A673 (cell line): ENCODE measurements around the gene TRPM2.

Source experiments
- EZH2 ChIP-seq: fragments of 200-600 bp; sonication (generic); IDR thresholded peaks from 2 replicates; pipeline ENCODE4 v1.6.1; 2017; ENCODE audit warnings: borderline replicate concordance, low read depth, mild to moderate bottlenecking, mixed read lengths, antibody characterized with exemption, low read length; ENCODE audit not compliant: poor library complexity, severe bottlenecking
- TF ChIP-seq, protein P1 (sequence below): fragments of 300-800, 200-600 bp; sonication (generic); conservative IDR thresholded peaks from 2 replicates; pipeline ENCODE4 v1.5.1; 2017; ENCODE audit warnings: low read depth, mild to moderate bottlenecking, antibody characterized with exemption, low read length, moderate library complexity, mixed read lengths

DNA sequence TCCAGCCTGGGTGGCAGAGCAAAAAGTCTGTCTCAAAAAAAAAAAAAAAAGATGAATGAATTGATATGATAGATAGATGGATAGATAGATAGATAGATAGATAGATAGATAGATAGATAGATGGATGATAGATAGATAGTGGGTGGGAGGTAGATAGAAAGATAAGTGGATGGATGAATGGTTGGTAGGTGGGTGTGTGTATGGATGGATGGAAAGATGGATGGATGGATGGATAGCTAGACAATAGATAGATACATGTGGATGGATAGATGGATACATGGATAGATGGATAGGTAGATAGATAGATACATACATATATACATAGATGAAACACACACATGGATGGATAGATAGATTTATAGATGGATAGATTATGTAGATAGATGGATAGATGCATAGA is 28.5 kb downstream of the TRPM2 start:
- TF ChIP-seq, protein P1, sequence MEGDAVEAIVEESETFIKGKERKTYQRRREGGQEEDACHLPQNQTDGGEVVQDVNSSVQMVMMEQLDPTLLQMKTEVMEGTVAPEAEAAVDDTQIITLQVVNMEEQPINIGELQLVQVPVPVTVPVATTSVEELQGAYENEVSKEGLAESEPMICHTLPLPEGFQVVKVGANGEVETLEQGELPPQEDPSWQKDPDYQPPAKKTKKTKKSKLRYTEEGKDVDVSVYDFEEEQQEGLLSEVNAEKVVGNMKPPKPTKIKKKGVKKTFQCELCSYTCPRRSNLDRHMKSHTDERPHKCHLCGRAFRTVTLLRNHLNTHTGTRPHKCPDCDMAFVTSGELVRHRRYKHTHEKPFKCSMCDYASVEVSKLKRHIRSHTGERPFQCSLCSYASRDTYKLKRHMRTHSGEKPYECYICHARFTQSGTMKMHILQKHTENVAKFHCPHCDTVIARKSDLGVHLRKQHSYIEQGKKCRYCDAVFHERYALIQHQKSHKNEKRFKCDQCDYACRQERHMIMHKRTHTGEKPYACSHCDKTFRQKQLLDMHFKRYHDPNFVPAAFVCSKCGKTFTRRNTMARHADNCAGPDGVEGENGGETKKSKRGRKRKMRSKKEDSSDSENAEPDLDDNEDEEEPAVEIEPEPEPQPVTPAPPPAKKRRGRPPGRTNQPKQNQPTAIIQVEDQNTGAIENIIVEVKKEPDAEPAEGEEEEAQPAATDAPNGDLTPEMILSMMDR, result no peak
- TF ChIP-seq EZH2, result no peak
